ENCODE measurements around the gene TMPRSS13.

- TF ChIP-seq, protein P1, sequence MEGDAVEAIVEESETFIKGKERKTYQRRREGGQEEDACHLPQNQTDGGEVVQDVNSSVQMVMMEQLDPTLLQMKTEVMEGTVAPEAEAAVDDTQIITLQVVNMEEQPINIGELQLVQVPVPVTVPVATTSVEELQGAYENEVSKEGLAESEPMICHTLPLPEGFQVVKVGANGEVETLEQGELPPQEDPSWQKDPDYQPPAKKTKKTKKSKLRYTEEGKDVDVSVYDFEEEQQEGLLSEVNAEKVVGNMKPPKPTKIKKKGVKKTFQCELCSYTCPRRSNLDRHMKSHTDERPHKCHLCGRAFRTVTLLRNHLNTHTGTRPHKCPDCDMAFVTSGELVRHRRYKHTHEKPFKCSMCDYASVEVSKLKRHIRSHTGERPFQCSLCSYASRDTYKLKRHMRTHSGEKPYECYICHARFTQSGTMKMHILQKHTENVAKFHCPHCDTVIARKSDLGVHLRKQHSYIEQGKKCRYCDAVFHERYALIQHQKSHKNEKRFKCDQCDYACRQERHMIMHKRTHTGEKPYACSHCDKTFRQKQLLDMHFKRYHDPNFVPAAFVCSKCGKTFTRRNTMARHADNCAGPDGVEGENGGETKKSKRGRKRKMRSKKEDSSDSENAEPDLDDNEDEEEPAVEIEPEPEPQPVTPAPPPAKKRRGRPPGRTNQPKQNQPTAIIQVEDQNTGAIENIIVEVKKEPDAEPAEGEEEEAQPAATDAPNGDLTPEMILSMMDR (IDR thresholded peaks at IDR 0.05) = no peak
- TF ChIP-seq ZFX (IDR thresholded peaks at IDR 0.05; ENCODE audit: borderline replicate concordance) = no peak
These were observed 14.1 kb downstream of the TMPRSS13 start for GRCh38 chr11:117914991-117915618.

All from 22Rv1 (cell line).